GM12878 (cell line): ENCODE measurements around the gene SLC6A7. TPM values are rescaled to one million over a fixed set of nuclear protein-coding genes. Genes with fewer than 3 reads are reported as not detected.

ENCODE experiments used
- ATAC-seq: fragments of 200-7000 bp; cut with Tn5 transposase; 3 replicates; pipeline ENCODE4 v1.9.1; 2020; ENCODE audit warnings: mild to moderate bottlenecking, moderate library complexity
- BruUV-seq: library from RNA; stranded (reverse); fragments of 400-500 nt; replicated peaks from 2 replicates; lab custom pipeline; 2021; lab: Mats Ljungman, UMichigan
- CTCF ChIA-PET: fragments of 300-600 bp; sonication (Branson Sonifier 250); formaldehyde crosslinking; extraction: SDS; loops from one replicate; lab custom pipeline; 2021; ENCODE audit warnings: inconsistent platforms; lab: Yijun Ruan, JAX
- POLR2A ChIA-PET: fragments of 350-600 bp; formaldehyde crosslinking; extraction: SDS; loops from one replicate; lab custom pipeline; 2021; ENCODE audit warnings: inconsistent platforms; lab: Charles Lee
- RAD21 ChIA-PET: fragments of 300-600 bp; sonication (Branson Sonifier 250); formaldehyde crosslinking; loops from one replicate; lab custom pipeline; 2023; ENCODE audit warnings: antibody characterized with exemption; ENCODE audit not compliant: unreplicated experiment; lab: Charles Lee
- SMC1A ChIA-PET: fragments of 300-600 bp; sonication (Branson Sonifier 250); formaldehyde crosslinking; loops from one replicate; lab custom pipeline; 2023; ENCODE audit not compliant: unreplicated experiment, uncharacterized antibody; lab: Charles Lee
- DNase-seq: peaks from one replicate; pipeline ENCODE4 v3.0.0-alpha.2; 2011; ENCODE audit warnings: low read depth, low spot score
- FAIRE-seq: peaks from 3 replicates; lab custom pipeline; 2011; peaks lifted over from hg19 to GRCh38; lab: Jason Lieb, UNC
- H2AFZ ChIP-seq: 2 replicates; pipeline ENCODE4 v1.6.0; 2011; ENCODE audit warnings: low read depth, low read length, control low read depth; ENCODE audit not compliant: control insufficient read depth
- H3K27ac ChIP-seq: 2 replicates; pipeline ENCODE4 v1.5.1; 2011; ENCODE audit warnings: control low read depth; ENCODE audit not compliant: control insufficient read depth, insufficient read depth
- H3K27me3 ChIP-seq, 2 experiments: replicated peaks in 1 of 2; 2 replicates each; pipeline versions ENCODE4 v1.6.0 to v1.6.1; 2011; ENCODE audit warnings: low read length in 1 of 2; ENCODE audit not compliant: control insufficient read depth in 2 of 2, insufficient read depth in 2 of 2
- H3K36me3 ChIP-seq, 2 experiments: 2 replicates each; pipeline ENCODE4 v1.5.1; 2011; ENCODE audit warnings: low read length in 1 of 2; ENCODE audit not compliant: control insufficient read depth in 2 of 2, insufficient read depth in 2 of 2
- H3K4me1 ChIP-seq: 2 replicates; pipeline ENCODE4 v1.6.1; 2011; ENCODE audit warnings: mild to moderate bottlenecking, low read length, moderate library complexity, mixed read lengths; ENCODE audit not compliant: control insufficient read depth, insufficient read depth
- H3K4me2 ChIP-seq: 2 replicates; pipeline ENCODE4 v1.6.0; 2011; ENCODE audit warnings: control low read depth; ENCODE audit not compliant: control insufficient read depth, insufficient read depth
- H3K4me3 ChIP-seq: fragments of 200-600 bp; sonication (generic); 2 replicates; pipeline ENCODE4 v1.5.1; 2016
- H3K79me2 ChIP-seq: 2 replicates; pipeline ENCODE4 v1.6.0; 2011; ENCODE audit warnings: low read length; ENCODE audit not compliant: control insufficient read depth, insufficient read depth
- H3K9ac ChIP-seq: 2 replicates; pipeline ENCODE4 v1.8.0; 2011; ENCODE audit warnings: low read length, control low read depth, mixed read lengths; ENCODE audit not compliant: control insufficient read depth, insufficient read depth
- H3K9me3 ChIP-seq: replicated peaks from 3 replicates; pipeline ENCODE4 v1.5.1; 2011; ENCODE audit warnings: mild to moderate bottlenecking, low read length; ENCODE audit not compliant: control insufficient read depth, insufficient read depth
- H4K20me1 ChIP-seq: 2 replicates; pipeline ENCODE4 v1.6.0; 2011; ENCODE audit not compliant: control insufficient read depth, insufficient read depth
- EP300 ChIP-seq, 2 experiments: fragments of 150-350 bp in 1 of 2; IDR thresholded peaks; 2 replicates each; pipeline ENCODE4 v1.6.1; 2011 to 2012; ENCODE audit warnings: low read depth in 2 of 2, low read length in 2 of 2, borderline replicate concordance in 1 of 2, improper control_type of control experiment in 1 of 2, inconsistent platforms in 1 of 2; ENCODE audit not compliant: control insufficient read depth in 1 of 2
- EZH2 ChIP-seq: IDR thresholded peaks from 2 replicates; pipeline ENCODE4 v1.6.1; 2012; ENCODE audit warnings: low read depth, mild to moderate bottlenecking, control low read depth, inconsistent platforms, low read length, borderline replicate concordance; ENCODE audit not compliant: control insufficient read depth
- NR2C1 ChIP-seq: fragments of 450-650 bp; IDR thresholded peaks from 2 replicates; pipeline ENCODE4 v1.6.1; 2017; ENCODE audit warnings: antibody characterized with exemption, mild to moderate bottlenecking, moderate library complexity
- RBBP5 ChIP-seq: fragments of 200-600 bp; sonication (generic); conservative IDR thresholded peaks from 2 replicates; pipeline ENCODE4 v1.6.1; 2016
- SP1 ChIP-seq: IDR thresholded peaks from one replicate; pipeline ENCODE4 v1.6.1; 2011; ENCODE audit warnings: low read depth, low read length
- STAT1 ChIP-seq: fragments of 450-650 bp; conservative IDR thresholded peaks from 2 replicates; pipeline ENCODE4 v1.6.1; 2014; ENCODE audit warnings: antibody characterized with exemption, mild to moderate bottlenecking
- TARDBP ChIP-seq: IDR thresholded peaks from 2 replicates; pipeline ENCODE4 v1.6.1; 2016; ENCODE audit warnings: borderline replicate concordance
- WGBS: methylation state at CpG from one replicate; pipeline ENCODE4 v1.1.6; 2016; ENCODE audit warnings: low lambda C conversion rate; ENCODE audit not compliant: insufficient replicate concordance, insufficient coverage; ENCODE audit errors: missing lambda C conversion rate; 5-methylcytosine and 5-hydroxymethylcytosine counted together
- in situ Hi-C: fragments of 300-500 bp; cut with MboI; formaldehyde crosslinking; loops from 9 replicates; pipeline ENCODE4 v1.14.3; 2018; ENCODE audit warnings: mixed read lengths
- intact Hi-C: fragments of 100-400 bp; cut with micrococcal nuclease; formaldehyde crosslinking; loops from one replicate; pipeline ENCODE4 v1.14.2; 2022; ENCODE audit not compliant: unreplicated experiment
- polyA plus RNA-seq, 11 experiments: library from polyadenylated mRNA; depleted of rRNA in 4 of 11; unstranded in 6 of 11; stranded (reverse) in 5 of 11; fragments of >200 nt; fragmentation: Nextera tagmentation in 4 of 11; fragmentation: Illumina TruSeq in 1 of 11; extraction: Ambion mirVana in 4 of 11; extraction: Trizol in 1 of 11; gene quantifications; 1 replicate in 1 of 11; 2 replicates in 10 of 11; pipeline versions ENCODE4 v1.2.1 to v1.2.3, GENCODE V29; 2011 to 2016; ENCODE audit warnings: inconsistent platforms in 2 of 11, missing spikeins in 2 of 11, low read depth in 1 of 11
- total RNA-seq, 4 experiments: library from RNA; depleted of rRNA in 3 of 4; stranded (reverse); fragments of >200 nt in 3 of 4; fragmentation: Illumina TruSeq in 1 of 4; extraction: Trizol in 1 of 4; gene quantifications; 2 replicates each; pipeline versions ENCODE4 v1.2.1 to v1.2.3, GENCODE V29; 2013 to 2021
- TF ChIP-seq, protein P1 (sequence below): fragments of 450-650 bp; IDR thresholded peaks from 2 replicates; pipeline ENCODE4 v1.6.1; 2018; ENCODE audit warnings: mild to moderate bottlenecking, low read depth, moderate library complexity; ENCODE audit not compliant: partially characterized antibody
- TF ChIP-seq, protein P2 (sequence below): IDR thresholded peaks from 2 replicates; pipeline ENCODE4 v1.6.1; 2011; ENCODE audit warnings: low read depth, mild to moderate bottlenecking, low read length, moderate library complexity, borderline replicate concordance; ENCODE audit errors: extremely low read depth
- TF ChIP-seq, protein P3 (sequence below): fragments of 450-650 bp; formaldehyde crosslinking; IDR thresholded peaks from 2 replicates; pipeline ENCODE4 v1.5.0; 2022; ENCODE audit warnings: mild to moderate bottlenecking, missing genetic modification characterization

Gene SLC6A7
- total and polyA plus RNA-seq, 10 of the 15 experiments (the other 5 are each of a cell fraction or from before 2014, with no cell fraction given): 0.01 to 0.15 (median 0.06) TPM; not detected in 7

DNA sequence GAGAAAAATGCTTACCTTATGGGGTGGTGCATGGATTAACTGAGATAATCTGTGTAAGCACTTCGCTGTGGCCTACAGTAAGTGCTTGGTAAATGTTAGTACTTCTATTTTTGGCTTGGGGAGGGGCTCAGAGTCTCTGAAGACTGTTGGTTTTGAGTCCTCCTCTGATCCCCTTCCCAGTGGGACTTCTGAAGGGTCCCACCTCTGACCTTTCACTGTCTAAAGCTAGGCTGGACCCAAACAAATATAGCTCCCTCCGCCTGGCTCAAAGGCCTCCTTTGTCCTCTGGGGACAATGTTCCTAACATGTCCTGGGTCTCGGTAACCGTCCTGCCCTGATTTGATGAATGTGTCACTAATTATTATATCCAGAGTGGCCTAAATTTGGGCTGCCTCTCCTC is 64.9 kb downstream of the SLC6A7 start:
- Histone ChIP-seq H3K4me3 (no peak overlapping the region), H3K36me3 (no peaks in the 10 kb centered on the region), H4K20me1 (no peaks in the 10 kb centered on the region), H3K79me2 (no peaks in the 10 kb centered on the region), H3K9me3 (no peaks in the 10 kb centered on the region; the same call in 2 of the 3 replicates), H3K27me3 (peaks cover 2% of the 10 kb centered on the region in 2 experiments), H2AFZ (no peak overlapping the region), H3K9ac (no peak overlapping the region), H3K27ac (no peak overlapping the region), H3K4me2 (no peak overlapping the region), H3K4me1 (no peaks in the 10 kb centered on the region)
- DNase-seq (no peak), ATAC-seq (no peak), FAIRE-seq (no peak)
- TF ChIP-seq TARDBP (no peak), NR2C1 (no peak), EZH2 (no peak), STAT1 (no peak), EP300 (IDR thresholded peaks at IDR 0.05; ENCODE audit: borderline replicate concordance in 1 of 2, control insufficient read depth in 1 of 2, low read depth in 2 of 2, low read length in 2 of 2) (no peak), RBBP5 (no peak), SP1 (no peak)
- TF ChIP-seq, protein P1, sequence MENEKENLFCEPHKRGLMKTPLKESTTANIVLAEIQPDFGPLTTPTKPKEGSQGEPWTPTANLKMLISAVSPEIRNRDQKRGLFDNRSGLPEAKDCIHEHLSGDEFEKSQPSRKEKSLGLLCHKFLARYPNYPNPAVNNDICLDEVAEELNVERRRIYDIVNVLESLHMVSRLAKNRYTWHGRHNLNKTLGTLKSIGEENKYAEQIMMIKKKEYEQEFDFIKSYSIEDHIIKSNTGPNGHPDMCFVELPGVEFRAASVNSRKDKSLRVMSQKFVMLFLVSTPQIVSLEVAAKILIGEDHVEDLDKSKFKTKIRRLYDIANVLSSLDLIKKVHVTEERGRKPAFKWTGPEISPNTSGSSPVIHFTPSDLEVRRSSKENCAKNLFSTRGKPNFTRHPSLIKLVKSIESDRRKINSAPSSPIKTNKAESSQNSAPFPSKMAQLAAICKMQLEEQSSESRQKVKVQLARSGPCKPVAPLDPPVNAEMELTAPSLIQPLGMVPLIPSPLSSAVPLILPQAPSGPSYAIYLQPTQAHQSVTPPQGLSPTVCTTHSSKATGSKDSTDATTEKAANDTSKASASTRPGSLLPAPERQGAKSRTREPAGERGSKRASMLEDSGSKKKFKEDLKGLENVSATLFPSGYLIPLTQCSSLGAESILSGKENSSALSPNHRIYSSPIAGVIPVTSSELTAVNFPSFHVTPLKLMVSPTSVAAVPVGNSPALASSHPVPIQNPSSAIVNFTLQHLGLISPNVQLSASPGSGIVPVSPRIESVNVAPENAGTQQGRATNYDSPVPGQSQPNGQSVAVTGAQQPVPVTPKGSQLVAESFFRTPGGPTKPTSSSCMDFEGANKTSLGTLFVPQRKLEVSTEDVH: no peak
- TF ChIP-seq, protein P2, sequence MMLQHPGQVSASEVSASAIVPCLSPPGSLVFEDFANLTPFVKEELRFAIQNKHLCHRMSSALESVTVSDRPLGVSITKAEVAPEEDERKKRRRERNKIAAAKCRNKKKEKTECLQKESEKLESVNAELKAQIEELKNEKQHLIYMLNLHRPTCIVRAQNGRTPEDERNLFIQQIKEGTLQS: no peak
- TF ChIP-seq, protein P3, sequence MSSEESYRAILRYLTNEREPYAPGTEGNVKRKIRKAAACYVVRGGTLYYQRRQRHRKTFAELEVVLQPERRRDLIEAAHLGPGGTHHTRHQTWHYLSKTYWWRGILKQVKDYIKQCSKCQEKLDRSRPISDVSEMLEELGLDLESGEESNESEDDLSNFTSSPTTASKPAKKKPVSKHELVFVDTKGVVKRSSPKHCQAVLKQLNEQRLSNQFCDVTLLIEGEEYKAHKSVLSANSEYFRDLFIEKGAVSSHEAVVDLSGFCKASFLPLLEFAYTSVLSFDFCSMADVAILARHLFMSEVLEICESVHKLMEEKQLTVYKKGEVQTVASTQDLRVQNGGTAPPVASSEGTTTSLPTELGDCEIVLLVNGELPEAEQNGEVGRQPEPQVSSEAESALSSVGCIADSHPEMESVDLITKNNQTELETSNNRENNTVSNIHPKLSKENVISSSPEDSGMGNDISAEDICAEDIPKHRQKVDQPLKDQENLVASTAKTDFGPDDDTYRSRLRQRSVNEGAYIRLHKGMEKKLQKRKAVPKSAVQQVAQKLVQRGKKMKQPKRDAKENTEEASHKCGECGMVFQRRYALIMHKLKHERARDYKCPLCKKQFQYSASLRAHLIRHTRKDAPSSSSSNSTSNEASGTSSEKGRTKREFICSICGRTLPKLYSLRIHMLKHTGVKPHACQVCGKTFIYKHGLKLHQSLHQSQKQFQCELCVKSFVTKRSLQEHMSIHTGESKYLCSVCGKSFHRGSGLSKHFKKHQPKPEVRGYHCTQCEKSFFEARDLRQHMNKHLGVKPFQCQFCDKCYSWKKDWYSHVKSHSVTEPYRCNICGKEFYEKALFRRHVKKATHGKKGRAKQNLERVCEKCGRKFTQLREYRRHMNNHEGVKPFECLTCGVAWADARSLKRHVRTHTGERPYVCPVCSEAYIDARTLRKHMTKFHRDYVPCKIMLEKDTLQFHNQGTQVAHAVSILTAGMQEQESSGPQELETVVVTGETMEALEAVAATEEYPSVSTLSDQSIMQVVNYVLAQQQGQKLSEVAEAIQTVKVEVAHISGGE (CRISPR knock-in tag): no peak
- intact Hi-C loops: no loop called here
- 37% methylated on average over 4 of the region's 4 CpGs for WGBS
- CTCF ChIA-PET: interaction anchor here (0.6 kb wide), 1 partner anchor 176 kb away, joined by 3 read pairs; no protein-coding TSS in a partner anchor
- SMC1A ChIA-PET: no interaction called here
- BruUV-seq: no TSS peak
- in situ Hi-C loops: no loop called here
- RAD21 ChIA-PET: no interaction called here
- POLR2A ChIA-PET: no interaction called here
